ENCODE measurements around the gene RXFP2.

Gene RXFP2

GRCh38 chr13:31717583-31717982 is 21.7 kb upstream of the RXFP2 start:
- no peak overlapping the region for H3K4me3 ChIP-seq (ENCODE audit: low read depth, low read length)
- H3K36me3 ChIP-seq: no peaks in the 10 kb centered on the region
- no peaks in the 10 kb centered on the region for H3K27me3 ChIP-seq (ENCODE audit: insufficient read depth, low read depth, severe bottlenecking)
- no peak for DNase-seq
- no peaks in the 10 kb centered on the region for H3K9me3 ChIP-seq (ENCODE audit: severe bottlenecking)
- no peak for TF ChIP-seq CTCF (IDR thresholded peaks at IDR 0.05; ENCODE audit: low read depth, low read length)
- H3K27ac ChIP-seq: no peak overlapping the region

- Histone ChIP-seq H3K27ac (no peak overlapping the region), H3K36me3 (no peaks in the 10 kb centered on the region), H3K27me3 (ENCODE audit: insufficient read depth, low read depth, severe bottlenecking) (no peaks in the 10 kb centered on the region), H3K4me3 (ENCODE audit: low read depth, low read length) (no peak overlapping the region), H3K9me3 (ENCODE audit: severe bottlenecking) (no peaks in the 10 kb centered on the region)
- no peak for TF ChIP-seq CTCF (IDR thresholded peaks at IDR 0.05; ENCODE audit: low read depth, low read length)
- DNase-seq: no peak
These were observed 20.1 kb upstream of the RXFP2 start for GRCh38 chr13:31719214-31719613.

- Histone ChIP-seq H3K4me3 (ENCODE audit: low read depth, low read length) (no peak overlapping the region), H3K27ac (no peak overlapping the region), H3K27me3 (ENCODE audit: insufficient read depth, low read depth, severe bottlenecking) (no peaks in the 10 kb centered on the region), H3K9me3 (ENCODE audit: severe bottlenecking) (no peaks in the 10 kb centered on the region), H3K36me3 (no peaks in the 10 kb centered on the region)
- no peak for DNase-seq
- no peak for TF ChIP-seq CTCF (IDR thresholded peaks at IDR 0.05; ENCODE audit: low read depth, low read length)
These were observed 16.7 kb upstream of the RXFP2 start for GRCh38 chr13:31722673-31723072.

- TF ChIP-seq CTCF (IDR thresholded peaks at IDR 0.05; ENCODE audit: low read depth, low read length): no peak
- Histone ChIP-seq H3K27ac (no peak overlapping the region), H3K4me3 (ENCODE audit: low read depth, low read length) (no peak overlapping the region), H3K36me3 (no peaks in the 10 kb centered on the region), H3K27me3 (ENCODE audit: insufficient read depth, low read depth, severe bottlenecking) (no peaks in the 10 kb centered on the region), H3K9me3 (ENCODE audit: severe bottlenecking) (no peaks in the 10 kb centered on the region)
- DNase-seq: no peak
These were observed 13.5 kb upstream of the RXFP2 start for GRCh38 chr13:31725841-31726240.

DNA sequence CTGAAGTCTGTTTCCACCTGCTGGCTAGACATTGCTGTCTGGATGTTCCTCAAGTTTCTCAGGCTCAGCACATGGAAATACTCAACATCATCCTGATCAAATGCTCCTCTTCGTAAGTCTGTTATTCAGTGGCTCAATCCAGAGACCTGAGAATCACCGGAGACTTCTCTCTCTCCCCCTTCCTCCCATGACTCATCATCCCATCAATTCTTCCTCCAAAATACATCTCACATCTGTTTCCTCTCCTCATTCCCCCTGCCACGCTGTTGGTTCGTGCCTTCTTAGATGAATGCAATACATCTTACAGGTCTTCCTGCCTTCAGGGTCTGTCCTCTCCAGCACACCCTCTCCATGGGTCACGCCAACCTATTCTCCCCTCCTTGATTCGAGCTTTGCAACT is 7.4 kb upstream of the RXFP2 start:
- Histone ChIP-seq H3K4me3 (ENCODE audit: low read depth, low read length) (no peak overlapping the region), H3K27ac (no peak overlapping the region), H3K9me3 (ENCODE audit: severe bottlenecking) (no peaks in the 10 kb centered on the region), H3K36me3 (no peaks in the 10 kb centered on the region), H3K27me3 (ENCODE audit: insufficient read depth, low read depth, severe bottlenecking) (no peaks in the 10 kb centered on the region)
- DNase-seq: no peak
- no peak for TF ChIP-seq CTCF (IDR thresholded peaks at IDR 0.05; ENCODE audit: low read depth, low read length)

DNA sequence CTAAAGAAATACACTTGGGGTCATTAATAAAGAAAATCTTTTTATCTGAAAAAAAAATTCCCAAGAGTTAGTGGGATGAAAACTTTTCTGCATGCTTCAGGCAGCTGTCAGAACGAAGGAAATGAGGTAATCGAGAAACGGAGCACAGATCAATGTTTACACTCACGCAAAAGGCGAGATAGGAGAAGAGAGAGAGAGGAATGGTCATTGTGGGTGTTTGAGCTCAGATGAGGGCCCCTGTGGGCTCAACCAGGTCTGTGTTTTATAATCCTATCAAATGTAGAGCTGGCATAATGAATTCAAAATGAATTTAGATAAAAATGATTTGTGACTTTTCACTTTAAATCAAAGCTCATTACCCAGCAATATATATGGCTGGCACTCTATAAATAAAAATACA is 6.3 kb upstream of the RXFP2 start:
- Histone ChIP-seq H3K4me3 (ENCODE audit: low read depth, low read length) (no peak overlapping the region), H3K27me3 (ENCODE audit: insufficient read depth, low read depth, severe bottlenecking) (no peaks in the 10 kb centered on the region), H3K36me3 (no peaks in the 10 kb centered on the region), H3K9me3 (ENCODE audit: severe bottlenecking) (no peaks in the 10 kb centered on the region), H3K27ac (no peak overlapping the region)
- DNase-seq: no peak
- no peak for TF ChIP-seq CTCF (IDR thresholded peaks at IDR 0.05; ENCODE audit: low read depth, low read length)

Data from WERI-Rb-1 (cell line).